Fibroblast of villous mesenchyme (primary cell): ENCODE data around the gene HABP4. TPM values are rescaled to one million over a fixed set of nuclear protein-coding genes. Genes with fewer than 3 reads are reported as not detected.

Source experiments
- DNase-seq: peaks from one replicate; pipeline ENCODE4 v3.0.0-alpha.2; 2010; ENCODE audit warnings: low read depth
- H3K4me3 ChIP-seq: 2 replicates; pipeline ENCODE4 v1.5.1; 2011; ENCODE audit warnings: low read depth, mild to moderate bottlenecking, low read length
- CTCF ChIP-seq: IDR thresholded peaks from 2 replicates; pipeline ENCODE4 v1.5.1; 2012; ENCODE audit warnings: low read depth, mild to moderate bottlenecking, low read length; ENCODE audit not compliant: insufficient read depth
- total RNA-seq: library from RNA; depleted of rRNA; stranded (reverse); fragments of >200 nt; gene quantifications from 2 replicates; pipeline ENCODE4 v1.2.3, GENCODE V29; 2012

Gene HABP4
- total RNA-seq, 1 donor, result 9.9 TPM

GRCh38 chr9:96467784-96468183 lies 17.8 kb downstream of the HABP4 start:
- no peak for DNase-seq
- TF ChIP-seq CTCF, result no peak
- no peak overlapping the region for H3K4me3 ChIP-seq

- no peak for DNase-seq
- no peak for TF ChIP-seq CTCF
- no peak overlapping the region for H3K4me3 ChIP-seq
Observed at GRCh38 chr9:96476013-96476412, 26.0 kb downstream of the HABP4 start.

GRCh38 chr9:96476591-96476990 lies 26.6 kb downstream of the HABP4 start:
- TF ChIP-seq CTCF, result no peak
- no peak for DNase-seq

GRCh38 chr9:96478829-96479371 lies 28.9 kb downstream of the HABP4 start:
- peak; percentile 34 for DNase-seq
- no peak for TF ChIP-seq CTCF
- no peak overlapping the region for H3K4me3 ChIP-seq

More at GRCh38 chr9:96476591-96476990, 26.6 kb downstream of the HABP4 start:
- no peak overlapping the region for H3K4me3 ChIP-seq

GRCh38 chr9:96480736-96481135 lies 30.8 kb downstream of the HABP4 start:
- H3K4me3 ChIP-seq, result no peak overlapping the region
- DNase-seq, result no peak
- no peak for TF ChIP-seq CTCF

- H3K4me3 ChIP-seq, result no peak overlapping the region
- no peak for DNase-seq
- TF ChIP-seq CTCF, result no peak
Observed at GRCh38 chr9:96482476-96482875, 32.5 kb downstream of the HABP4 start.

GRCh38 chr9:96483197-96483596 lies 33.2 kb downstream of the HABP4 start:
- H3K4me3 ChIP-seq, result no peak overlapping the region
- no peak for TF ChIP-seq CTCF
- DNase-seq, result no peak
